Mononuclear cell (primary cell): Measurements from ENCODE around the gene PLEKHM3. TPM values are rescaled to one million over a fixed set of nuclear protein-coding genes. Genes with fewer than 3 reads are reported as not detected.
"Not testable (repeated sequence)": the region's sequence is repeated elsewhere in the genome, so short reads cannot be mapped to it uniquely, and the experiment has no call there.

Experiments used
- H3K27me3 ChIP-seq: 2 replicates; pipeline ENCODE4 v1.6.0; 2011; ENCODE audit warnings: low read length, control low read depth; ENCODE audit not compliant: insufficient read depth
- H3K4me1 ChIP-seq: 2 replicates; pipeline ENCODE4 v1.5.1; 2011; ENCODE audit warnings: mild to moderate bottlenecking, low read length, control low read depth; ENCODE audit not compliant: insufficient read depth
- H3K4me3 ChIP-seq: 2 replicates; pipeline ENCODE4 v1.5.1; 2011; ENCODE audit warnings: mild to moderate bottlenecking, low read length, moderate library complexity
- H3K9me3 ChIP-seq: 2 replicates; pipeline ENCODE4 v1.5.1; 2011; ENCODE audit warnings: low read depth, mild to moderate bottlenecking, control low read depth, low read length
- total RNA-seq: library from RNA; depleted of rRNA; stranded (reverse); fragments of >200 nt; gene quantifications from one replicate; pipeline ENCODE4 v1.2.3, GENCODE V29; 2012

Gene PLEKHM3
- total RNA-seq, 1 donor: 22.7 TPM

- Histone ChIP-seq H3K4me3 (no peak overlapping the region), H3K27me3 (no peaks in the 10 kb centered on the region), H3K9me3 (no peaks in the 10 kb centered on the region), H3K4me1 (peaks cover 10% of the 10 kb centered on the region)
Measured at GRCh38 chr2:207952564-207953345, 72.6 kb downstream of the PLEKHM3 start.

GRCh38 chr2:207951734-207952470 lies 73.4 kb downstream of the PLEKHM3 start:
- no peak overlapping the region for H3K4me3 ChIP-seq
- H3K27me3 ChIP-seq: no peaks in the 10 kb centered on the region
- H3K9me3 ChIP-seq: no peaks in the 10 kb centered on the region
- peaks cover 10% of the 10 kb centered on the region for H3K4me1 ChIP-seq

- Histone ChIP-seq H3K4me1 (peaks cover 10% of the 10 kb centered on the region), H3K9me3 (no peaks in the 10 kb centered on the region), H3K27me3 (no peaks in the 10 kb centered on the region), H3K4me3 (no peak overlapping the region)
Measured at GRCh38 chr2:207950761-207951114, 74.6 kb downstream of the PLEKHM3 start.

DNA sequence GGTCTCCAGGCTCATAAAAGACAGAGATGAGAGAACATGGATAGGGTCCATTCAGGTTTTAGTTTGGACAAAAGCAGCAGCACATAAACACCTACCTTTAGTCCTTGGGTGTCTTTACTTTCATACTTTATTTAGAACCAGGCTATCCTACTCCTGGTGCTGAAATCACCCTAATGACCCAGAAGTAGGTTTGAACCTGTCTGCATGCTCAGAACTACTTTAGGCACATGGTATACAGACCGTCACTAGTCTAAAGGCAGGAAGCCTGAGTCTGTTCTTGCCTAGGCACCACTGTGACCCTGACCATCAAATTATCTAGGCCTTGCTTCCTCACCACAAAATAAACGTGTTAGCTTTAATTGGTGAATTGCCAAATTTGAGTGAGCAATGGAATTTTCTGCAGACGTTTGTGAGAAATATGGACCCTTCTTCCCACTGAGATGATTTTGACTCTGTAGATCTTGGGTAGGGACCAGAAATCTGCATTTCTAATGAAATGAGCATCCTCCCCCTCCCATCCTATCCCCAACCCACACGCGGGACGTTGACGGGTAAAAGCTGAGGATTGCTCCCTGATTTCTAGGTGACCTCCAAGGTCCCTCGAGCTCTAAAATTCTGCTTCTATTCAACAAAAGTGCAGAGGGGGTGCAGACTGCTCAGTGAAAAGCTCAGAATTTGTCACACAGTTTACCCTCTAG lies 75.1 kb downstream of the PLEKHM3 start:
- Histone ChIP-seq H3K4me1 (peaks cover 10% of the 10 kb centered on the region), H3K4me3 (no peak overlapping the region), H3K27me3 (no peaks in the 10 kb centered on the region), H3K9me3 (no peaks in the 10 kb centered on the region)

DNA sequence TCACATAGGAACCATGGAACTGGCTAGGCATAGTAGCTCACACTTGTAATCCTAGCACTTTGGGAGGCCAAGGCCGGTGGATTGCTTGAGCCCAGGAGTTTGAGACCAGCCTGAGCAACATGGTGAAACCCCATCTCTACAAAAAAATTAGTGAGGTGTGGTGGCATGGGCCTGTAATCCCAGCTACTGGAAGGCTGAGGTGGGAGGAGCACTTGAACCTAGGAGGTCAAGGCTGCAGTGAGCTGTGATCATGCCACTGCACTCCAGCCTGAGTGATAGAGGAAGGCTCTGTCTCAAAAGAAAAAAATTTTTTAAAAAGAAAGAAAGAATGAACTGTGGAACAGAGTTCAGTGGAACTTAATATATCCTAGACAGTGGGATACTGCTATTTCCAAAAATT lies 76.1 kb downstream of the PLEKHM3 start:
- peaks cover 10% of the 10 kb centered on the region for H3K4me1 ChIP-seq
- not testable (repeated sequence) for H3K9me3 ChIP-seq, H3K27me3 ChIP-seq, H3K4me3 ChIP-seq

GRCh38 chr2:207944979-207945600 lies 80.2 kb downstream of the PLEKHM3 start:
- no peaks in the 10 kb centered on the region for H3K4me1 ChIP-seq
- no peaks in the 10 kb centered on the region for H3K9me3 ChIP-seq
- H3K4me3 ChIP-seq: no peak overlapping the region
- no peaks in the 10 kb centered on the region for H3K27me3 ChIP-seq

GRCh38 chr2:207944334-207944733 lies 81.0 kb downstream of the PLEKHM3 start:
- H3K4me3 ChIP-seq: no peak overlapping the region
- H3K9me3 ChIP-seq: no peaks in the 10 kb centered on the region
- H3K4me1 ChIP-seq: no peaks in the 10 kb centered on the region
- no peaks in the 10 kb centered on the region for H3K27me3 ChIP-seq

DNA sequence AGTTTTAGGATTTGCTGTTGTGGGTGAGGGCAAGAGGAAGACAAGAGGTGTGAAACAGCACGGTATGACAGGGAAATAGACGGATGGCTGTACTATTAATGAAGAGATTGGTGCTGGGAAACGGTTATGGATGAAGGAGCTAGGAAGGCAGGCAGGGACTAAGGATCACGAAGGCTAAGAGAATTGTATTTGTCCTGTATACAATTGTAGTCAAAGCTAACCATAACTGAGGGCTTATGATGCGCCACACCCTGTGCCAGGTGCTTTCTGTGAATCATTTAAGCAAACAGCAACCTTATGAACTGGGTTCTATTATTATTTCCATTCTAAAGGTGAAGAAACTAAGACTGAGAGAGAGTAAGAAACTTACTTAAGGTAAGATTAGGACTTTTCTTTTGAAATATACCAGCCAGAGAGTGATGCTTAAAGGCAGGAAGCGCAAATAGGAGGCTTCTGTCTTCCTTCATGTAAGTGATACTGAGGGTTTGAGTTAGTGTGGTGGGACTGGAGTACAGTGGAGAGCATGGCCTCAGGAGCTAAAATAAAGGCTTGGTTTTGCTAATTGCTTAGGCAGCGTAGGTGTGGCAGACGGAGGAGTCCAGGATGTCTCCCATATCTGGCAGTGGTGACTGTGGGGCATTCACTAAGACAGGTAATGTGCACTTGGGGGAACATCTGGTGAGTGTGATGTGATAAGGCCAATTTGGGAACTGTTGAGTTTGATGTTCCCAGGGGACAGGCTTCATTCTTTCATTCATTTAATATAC lies 85.8 kb downstream of the PLEKHM3 start:
- Histone ChIP-seq H3K4me3 (no peak overlapping the region), H3K4me1 (no peaks in the 10 kb centered on the region), H3K9me3 (no peaks in the 10 kb centered on the region), H3K27me3 (no peaks in the 10 kb centered on the region)

GRCh38 chr2:207938886-207939285 lies 86.4 kb downstream of the PLEKHM3 start:
- H3K4me1 ChIP-seq: no peaks in the 10 kb centered on the region
- no peaks in the 10 kb centered on the region for H3K27me3 ChIP-seq
- no peak overlapping the region for H3K4me3 ChIP-seq
- H3K9me3 ChIP-seq: no peaks in the 10 kb centered on the region

DNA sequence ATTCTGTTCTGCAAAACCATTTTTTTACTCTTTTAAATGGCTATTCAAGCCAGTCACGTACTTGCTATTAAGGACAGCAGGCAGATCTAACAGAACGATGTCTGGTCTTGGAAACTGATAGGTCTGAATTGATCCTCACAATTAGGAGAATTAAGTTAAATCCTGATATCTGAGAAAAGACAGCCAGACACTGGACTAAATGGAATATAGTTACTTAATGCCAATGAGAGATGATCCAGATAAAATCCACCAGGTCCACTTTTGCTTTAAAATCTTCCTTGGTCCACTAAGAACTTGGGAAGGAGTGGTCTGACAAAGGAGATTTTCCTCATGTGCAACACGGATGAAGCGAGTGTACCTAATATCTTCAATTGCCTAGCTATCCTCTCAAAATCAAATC lies 86.9 kb downstream of the PLEKHM3 start:
- Histone ChIP-seq H3K27me3 (no peaks in the 10 kb centered on the region), H3K9me3 (no peaks in the 10 kb centered on the region), H3K4me3 (no peak overlapping the region), H3K4me1 (no peaks in the 10 kb centered on the region)

GRCh38 chr2:207937823-207938222 lies 87.5 kb downstream of the PLEKHM3 start:
- H3K4me3 ChIP-seq: no peak overlapping the region
- H3K4me1 ChIP-seq: no peaks in the 10 kb centered on the region
- no peaks in the 10 kb centered on the region for H3K27me3 ChIP-seq
- no peaks in the 10 kb centered on the region for H3K9me3 ChIP-seq

DNA sequence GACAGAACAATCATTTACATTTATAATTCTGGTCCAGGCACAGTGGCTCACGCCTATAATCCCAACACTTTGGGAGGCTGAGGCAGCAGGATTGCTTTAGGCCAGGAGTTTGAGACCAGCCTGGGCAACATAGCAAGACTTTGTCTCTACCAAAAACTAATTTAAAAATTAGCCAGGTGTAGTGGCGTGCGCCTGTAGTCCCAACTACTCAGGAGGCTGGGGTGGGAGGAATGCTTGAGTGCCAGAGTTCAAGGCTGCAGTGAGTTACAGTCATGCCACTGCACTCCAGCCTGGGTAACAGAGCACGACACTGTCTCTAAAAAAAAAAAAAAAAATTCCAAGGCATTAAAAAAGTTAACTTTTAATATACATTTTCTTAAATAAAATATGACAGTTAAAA lies 88.1 kb downstream of the PLEKHM3 start:
- Histone ChIP-seq H3K9me3 (no peaks in the 10 kb centered on the region), H3K4me3 (no peak overlapping the region), H3K27me3 (no peaks in the 10 kb centered on the region), H3K4me1 (no peaks in the 10 kb centered on the region)

GRCh38 chr2:207936380-207936779 lies 88.9 kb downstream of the PLEKHM3 start:
- Histone ChIP-seq H3K9me3 (no peaks in the 10 kb centered on the region), H3K27me3 (no peaks in the 10 kb centered on the region), H3K4me1 (no peaks in the 10 kb centered on the region), H3K4me3 (no peak overlapping the region)

DNA sequence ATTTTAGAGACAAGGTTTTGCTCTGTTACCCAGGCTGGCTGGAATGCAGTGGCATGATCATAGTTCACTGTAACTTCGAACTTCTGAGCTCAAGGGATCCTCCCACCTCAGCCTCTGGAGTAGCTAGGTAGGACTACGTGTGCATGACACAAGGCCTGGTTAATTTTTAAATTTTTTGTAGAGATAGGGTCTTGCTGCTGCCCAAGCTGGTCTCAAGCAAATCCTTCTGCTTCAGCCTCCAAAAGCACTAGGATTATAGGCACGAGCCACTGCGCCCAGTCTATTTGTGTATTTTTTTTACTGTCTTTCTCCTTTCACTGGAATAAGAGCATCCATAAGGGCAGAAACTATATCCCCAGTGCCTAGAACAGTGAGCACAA lies 89.3 kb downstream of the PLEKHM3 start:
- H3K4me3 ChIP-seq: no peak overlapping the region
- no peaks in the 10 kb centered on the region for H3K4me1 ChIP-seq
- H3K9me3 ChIP-seq: no peaks in the 10 kb centered on the region
- no peaks in the 10 kb centered on the region for H3K27me3 ChIP-seq
